H1 (cell line): Measurements from ENCODE around the gene TRIM47. TPM values are rescaled to one million over a fixed set of nuclear protein-coding genes. Genes with fewer than 3 reads are reported as not detected.

Experiments
- ATF2 ChIP-seq: IDR thresholded peaks from 2 replicates; pipeline ENCODE4 v1.6.1; 2012; ENCODE audit warnings: low read length, inconsistent platforms
- BCL11A ChIP-seq, 2 experiments: IDR thresholded peaks; one replicate each; pipeline ENCODE4 v1.6.1; 2011; ENCODE audit warnings: low read depth in 2 of 2, low read length in 2 of 2, mild to moderate bottlenecking in 2 of 2
- CEBPB ChIP-seq: IDR thresholded peaks from 2 replicates; pipeline ENCODE4 v1.6.1; 2012; ENCODE audit warnings: low read depth, low read length
- CHD1 ChIP-seq: IDR thresholded peaks from 2 replicates; pipeline ENCODE4 v1.6.1; 2012; ENCODE audit warnings: low read depth, low read length, improper control_type of control experiment
- CREB1 ChIP-seq: IDR thresholded peaks from 2 replicates; pipeline ENCODE4 v1.6.1; 2012; ENCODE audit warnings: inconsistent platforms
- CTCF ChIP-seq, 3 experiments: IDR thresholded peaks; 1 replicate in 2 of 3; 2 replicates in 1 of 3; pipeline versions ENCODE4 v1.5.1 to v1.6.1; 2011; ENCODE audit warnings: low read length in 3 of 3, mild to moderate bottlenecking in 3 of 3, inconsistent platforms in 2 of 3, low read depth in 1 of 3, moderate library complexity in 1 of 3; ENCODE audit not compliant: insufficient read depth in 1 of 3; ENCODE audit errors: control extremely low read depth in 1 of 3
- EP300 ChIP-seq, 2 experiments: IDR thresholded peaks; 1 replicate in 1 of 2; 2 replicates in 1 of 2; pipeline ENCODE4 v1.6.1; 2011 to 2012; ENCODE audit warnings: low read depth in 2 of 2, low read length in 2 of 2, mild to moderate bottlenecking in 2 of 2, borderline replicate concordance in 1 of 2, inconsistent platforms in 1 of 2, moderate library complexity in 1 of 2
- FOSL1 ChIP-seq: IDR thresholded peaks from 2 replicates; pipeline ENCODE4 v1.6.1; 2011; ENCODE audit warnings: mild to moderate bottlenecking, low read depth, low read length, moderate library complexity; ENCODE audit not compliant: insufficient read depth
- GTF2F1 ChIP-seq: IDR thresholded peaks from 2 replicates; pipeline ENCODE4 v1.6.1; 2012; ENCODE audit warnings: low read depth, low read length, improper control_type of control experiment, borderline replicate concordance
- HDAC2 ChIP-seq, 2 experiments: fragments of 300-600 bp in 1 of 2; sonication (generic) in 1 of 2; IDR thresholded peaks; 2 replicates each; pipeline ENCODE4 v1.6.1; 2011 to 2012; ENCODE audit warnings: low read depth in 2 of 2, low read length in 2 of 2, mild to moderate bottlenecking in 2 of 2, moderate library complexity in 2 of 2, borderline replicate concordance in 1 of 2, inconsistent platforms in 1 of 2
- HDAC6 ChIP-seq: IDR thresholded peaks from one replicate; pipeline ENCODE4 v1.7.1; 2012; ENCODE audit warnings: low read depth, mild to moderate bottlenecking, inconsistent platforms, low read length, moderate library complexity
- MAFK ChIP-seq: IDR thresholded peaks from 2 replicates; pipeline ENCODE4 v1.6.1; 2012; ENCODE audit warnings: low read depth, mild to moderate bottlenecking, improper control_type of control experiment, low read length
- POLR2A ChIP-seq, 2 experiments: IDR thresholded peaks; 1 replicate in 1 of 2; 2 replicates in 1 of 2; pipeline ENCODE4 v1.6.1; 2011; ENCODE audit warnings: low read depth in 2 of 2, low read length in 2 of 2, mild to moderate bottlenecking in 2 of 2; ENCODE audit errors: control extremely low read depth in 1 of 2
- POLR2AphosphoS5 ChIP-seq: IDR thresholded peaks from 2 replicates; pipeline ENCODE4 v1.6.1; 2011; ENCODE audit warnings: low read depth, low read length
- RNF2 ChIP-seq: fragments of 200-900, 300-1000 bp; sonication (generic); IDR thresholded peaks from 2 replicates; pipeline ENCODE4 v1.7.1; 2016; ENCODE audit warnings: borderline replicate concordance, low read depth, mild to moderate bottlenecking, antibody characterized with exemption, low read length; ENCODE audit not compliant: poor library complexity, severe bottlenecking; ENCODE audit errors: missing control alignments
- SAP30 ChIP-seq: fragments of 300-600 bp; sonication (generic); IDR thresholded peaks from 2 replicates; pipeline ENCODE4 v1.7.1; 2012; ENCODE audit warnings: low read length, moderate library complexity, mild to moderate bottlenecking, inconsistent platforms; ENCODE audit not compliant: insufficient read depth, insufficient replicate concordance
- SRF ChIP-seq: IDR thresholded peaks from 2 replicates; pipeline ENCODE4 v1.6.1; 2011; ENCODE audit warnings: mild to moderate bottlenecking, low read depth, low read length, moderate library complexity
- TAF7 ChIP-seq: optimal IDR thresholded peaks from 2 replicates; pipeline ENCODE3; 2011; ENCODE audit warnings: low read depth, mild to moderate bottlenecking, inconsistent platforms, low read length, moderate library complexity, borderline replicate concordance
- YY1 ChIP-seq: IDR thresholded peaks from 2 replicates; pipeline ENCODE4 v1.6.1; 2011; ENCODE audit warnings: low read depth, mild to moderate bottlenecking, low read length
- polyA plus RNA-seq, 7 experiments: library from polyadenylated mRNA; depleted of rRNA in 3 of 7; stranded (reverse) in 5 of 7; unstranded in 2 of 7; fragments of >200 nt in 5 of 7; fragments of 200-250 nt in 2 of 7; gene quantifications; 1 replicate in 5 of 7; 2 replicates in 1 of 7; 4 replicates in 1 of 7; pipeline versions ENCODE4 v1.2.1 to v1.2.3, GENCODE V29; 2011 to 2013; ENCODE audit warnings: missing spikeins in 2 of 7, mixed read lengths in 2 of 7
- total RNA-seq: library from RNA; stranded (reverse); fragmentation: NEBNext Ultra II Directional; extraction: Animal tissue kit (Norgen Biotek cat#: 25700); gene quantifications from 2 replicates; pipeline ENCODE4 v1.2.1, GENCODE V29; 2021

The TRIM47 gene
- total and polyA plus RNA-seq, 2 of the 8 experiments (the other 6 are each of a cell fraction or from before 2014, with no cell fraction given) = 6.3 to 6.4 TPM

GRCh38 chr17:75904749-75905521, 26.6 kb upstream of the TRIM47 start, which contains the start of gene MRPL38 (continued):
- TF ChIP-seq FOSL1 (no peak), POLR2AphosphoS5 (peak; percentile 70; the same call in 1 of the 2 replicates), HDAC6 (no peak), ATF2 (no peak), CREB1 (peak; percentile 32), RNF2 (no peak), BCL11A (IDR thresholded peaks at IDR 0.05; ENCODE audit: low read depth in 2 of 2, low read length in 2 of 2) (no peak), EP300 (IDR thresholded peaks at IDR 0.05; ENCODE audit: borderline replicate concordance in 1 of 2, low read depth in 2 of 2, low read length in 2 of 2) (no peak), GTF2F1 (no peak), SAP30 (no peak), MAFK (no peak), CTCF (IDR thresholded peaks at IDR 0.05; ENCODE audit: control extremely low read depth in 1 of 3, insufficient read depth in 1 of 3, low read depth in 1 of 3, low read length in 3 of 3) (peak; percentile 83 to 93 (median 85)), YY1 (peak; percentile 94), POLR2A (IDR thresholded peaks at IDR 0.05; ENCODE audit: control extremely low read depth in 1 of 2, low read depth in 2 of 2, low read length in 2 of 2) (peak in 1 of 2 experiments; percentile 71; a peak in 1 of 3 replicates), HDAC2 (IDR thresholded peaks at IDR 0.05; ENCODE audit: borderline replicate concordance in 1 of 2, low read depth in 2 of 2, low read length in 2 of 2) (no peak), TAF7 (peak; percentile 38), SRF (no peak), CEBPB (no peak), CHD1 (no peak)
